OCI-M2 (cell line): Measurements from ENCODE around the gene SENP3.
A peak's percentile ranks its signal among the peaks of the same experiment; 100 is the strongest.

Source experiments
- DNase-seq: peaks from one replicate; lab custom pipeline; 2025; ENCODE audit not compliant: unreplicated experiment; lab: John Stamatoyannopoulos, UW

Gene SENP3

GRCh38 chr17:7555320-7555948 is 6.3 kb upstream of the SENP3 start:
- DNase-seq: no peak

- no peak for DNase-seq
Measured at GRCh38 chr17:7556627-7557026, 5.1 kb upstream of the SENP3 start.

- no peak for DNase-seq
Measured at GRCh38 chr17:7557147-7557764, 4.5 kb upstream of the SENP3 start.

GRCh38 chr17:7557775-7558543 is 3.8 kb upstream of the SENP3 start:
- no peak for DNase-seq

- DNase-seq: no peak
Measured at GRCh38 chr17:7558544-7559319, 3.0 kb upstream of the SENP3 start, which contains the start of gene TNFSF13. Gene TNFSF13, plus strand, starts transcription at chr17:7558750. Its CDS starts 290 bp downstream, at chr17:7559040.

- no peak for DNase-seq
Measured at GRCh38 chr17:7559320-7560171, 2.2 kb upstream of the SENP3 start.

GRCh38 chr17:7560172-7561027 is 1.3 kb upstream of the SENP3 start:
- DNase-seq: no peak

- no peak for DNase-seq
Measured at GRCh38 chr17:7561028-7561575, 617 bp upstream of the SENP3 start.

- no peak for DNase-seq
Measured at GRCh38 chr17:7562208-7562605, 488 bp downstream of the SENP3 start.

GRCh38 chr17:7563115-7563869 is 1.6 kb downstream of the SENP3 start:
- no peak for DNase-seq

GRCh38 chr17:7569571-7569970 is 7.9 kb downstream of the SENP3 start:
- DNase-seq: no peak

- no peak for DNase-seq
Measured at GRCh38 chr17:7570351-7570750, 8.6 kb downstream of the SENP3 start.

GRCh38 chr17:7572338-7572587 is 10.5 kb downstream of the SENP3 start:
- no peak for DNase-seq

GRCh38 chr17:7572588-7573323 is 11.0 kb downstream of the SENP3 start:
- DNase-seq: peak; percentile 96

- no peak for DNase-seq
Measured at GRCh38 chr17:7573324-7574080, 11.8 kb downstream of the SENP3 start.

- no peak for DNase-seq
Measured at GRCh38 chr17:7574176-7574953, 12.6 kb downstream of the SENP3 start.

- DNase-seq: no peak
Measured at GRCh38 chr17:7575481-7575883, 13.8 kb downstream of the SENP3 start.
